LoVo (cell line): ENCODE data around the gene CLEC2D.
"Not testable (repeated sequence)": the region's sequence is repeated elsewhere in the genome, so short reads cannot be mapped to it uniquely, and the experiment has no call there.

Experiments used
- DNase-seq: peaks from one replicate; pipeline ENCODE4 v3.0.0-alpha.2; 2016; ENCODE audit warnings: low spot score

Gene CLEC2D

DNA sequence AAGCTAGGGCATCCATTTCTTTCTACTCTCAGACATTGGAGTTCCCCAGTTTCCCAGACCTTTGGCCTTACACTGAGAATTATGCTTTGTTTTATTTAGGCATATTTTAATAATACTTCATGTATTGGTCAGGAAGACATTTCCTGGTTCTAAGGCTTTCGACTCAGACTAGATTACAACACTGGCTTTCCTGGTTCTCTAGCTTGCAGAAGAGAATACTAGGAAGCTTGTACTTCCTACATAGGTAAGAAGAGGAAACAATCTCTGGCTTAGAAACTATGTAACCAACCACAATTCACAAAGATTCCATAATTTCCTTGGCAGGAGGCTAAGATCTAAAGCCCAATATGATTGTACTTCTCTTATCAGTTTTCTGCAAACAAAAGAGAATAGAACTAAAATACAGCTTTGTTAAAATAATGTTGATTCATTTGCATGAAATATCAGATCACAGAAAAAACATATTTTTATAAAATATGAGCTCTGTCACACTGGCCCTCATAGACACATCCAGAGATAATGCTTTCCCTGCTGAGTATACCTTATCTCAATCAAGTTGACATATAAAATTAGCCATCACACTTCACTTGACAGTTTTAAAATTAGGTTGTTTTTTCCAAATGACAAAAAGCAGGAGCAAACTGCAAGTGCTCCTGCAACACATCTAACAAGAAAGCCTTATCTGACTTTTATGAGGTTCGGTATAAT, 30.5 kb downstream of the CLEC2D start:
- no peak for DNase-seq

- DNase-seq: no peak
Measured at GRCh38 chr12:9700606-9700956, 31.1 kb downstream of the CLEC2D start.

- no peak for DNase-seq
Measured at GRCh38 chr12:9701380-9702154, 32.1 kb downstream of the CLEC2D start.

DNA sequence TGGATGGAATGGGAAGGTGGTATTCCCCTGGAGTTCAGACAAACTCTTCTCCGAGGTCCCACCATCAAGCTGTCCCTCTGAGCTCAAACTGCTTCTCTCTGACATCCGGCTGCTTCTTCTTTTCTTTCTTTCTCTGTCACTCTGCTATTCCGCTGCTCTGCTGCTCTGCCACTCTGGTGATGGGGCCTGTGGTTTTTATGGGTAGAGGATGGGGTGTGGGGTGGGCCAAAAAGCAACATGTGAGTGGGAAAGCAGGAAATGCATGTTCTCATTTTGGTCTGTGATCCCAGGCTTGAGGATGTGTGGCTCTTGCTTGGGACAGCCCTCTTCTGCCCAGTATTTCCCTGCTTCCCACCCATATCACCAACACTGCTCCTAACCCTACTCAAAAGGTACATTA, 32.7 kb downstream of the CLEC2D start:
- no peak for DNase-seq

DNA sequence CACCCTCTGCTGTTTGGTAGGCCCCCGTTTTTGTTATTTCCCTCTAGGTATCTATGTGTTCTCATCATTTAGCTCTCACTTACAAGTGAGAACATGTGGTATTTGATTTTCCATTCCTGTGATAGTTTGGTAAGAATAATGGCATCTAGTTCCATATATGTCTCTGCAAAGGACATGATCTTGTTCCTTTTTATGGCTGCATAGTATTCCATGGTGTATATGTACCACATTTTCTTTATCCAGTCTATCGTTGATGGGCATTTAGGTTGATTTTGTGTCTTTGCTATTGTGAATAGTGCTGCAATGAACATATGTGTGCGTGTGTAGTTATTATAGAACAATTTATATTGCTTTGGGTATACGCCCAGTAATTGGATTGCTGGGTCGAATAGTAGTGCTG, 35.0 kb downstream of the CLEC2D start:
- DNase-seq: not testable (repeated sequence)

DNA sequence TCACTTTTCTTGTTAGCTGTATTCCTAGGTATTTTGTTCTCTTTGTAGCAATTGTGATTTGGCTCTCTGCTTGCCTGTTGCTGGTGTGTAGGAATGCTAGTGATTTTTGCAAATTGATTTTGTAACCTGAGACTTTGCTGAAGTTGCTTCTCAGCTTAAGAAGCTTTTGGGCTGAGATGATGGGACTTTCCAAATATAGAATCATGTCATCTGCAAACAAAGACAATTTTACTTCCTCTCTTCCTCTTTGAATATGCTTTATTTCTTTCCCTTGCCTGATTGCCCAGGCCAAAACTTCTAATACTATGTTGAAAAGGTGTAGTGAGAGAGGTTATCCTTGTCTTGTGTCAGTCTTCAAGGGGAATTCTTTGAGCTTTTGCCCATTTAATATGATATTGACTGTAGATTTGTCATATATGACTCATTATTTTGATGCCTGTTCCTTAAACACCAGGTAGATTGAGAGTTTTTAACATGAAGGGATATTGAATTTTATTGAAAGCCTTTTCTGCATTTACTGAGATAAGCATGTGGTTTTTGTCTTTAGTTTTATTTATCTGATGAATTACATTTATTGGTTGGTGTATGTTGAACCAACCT, 36.7 kb downstream of the CLEC2D start:
- DNase-seq: no peak

GRCh38 chr12:9707356-9707755, 37.8 kb downstream of the CLEC2D start:
- no peak for DNase-seq

DNA sequence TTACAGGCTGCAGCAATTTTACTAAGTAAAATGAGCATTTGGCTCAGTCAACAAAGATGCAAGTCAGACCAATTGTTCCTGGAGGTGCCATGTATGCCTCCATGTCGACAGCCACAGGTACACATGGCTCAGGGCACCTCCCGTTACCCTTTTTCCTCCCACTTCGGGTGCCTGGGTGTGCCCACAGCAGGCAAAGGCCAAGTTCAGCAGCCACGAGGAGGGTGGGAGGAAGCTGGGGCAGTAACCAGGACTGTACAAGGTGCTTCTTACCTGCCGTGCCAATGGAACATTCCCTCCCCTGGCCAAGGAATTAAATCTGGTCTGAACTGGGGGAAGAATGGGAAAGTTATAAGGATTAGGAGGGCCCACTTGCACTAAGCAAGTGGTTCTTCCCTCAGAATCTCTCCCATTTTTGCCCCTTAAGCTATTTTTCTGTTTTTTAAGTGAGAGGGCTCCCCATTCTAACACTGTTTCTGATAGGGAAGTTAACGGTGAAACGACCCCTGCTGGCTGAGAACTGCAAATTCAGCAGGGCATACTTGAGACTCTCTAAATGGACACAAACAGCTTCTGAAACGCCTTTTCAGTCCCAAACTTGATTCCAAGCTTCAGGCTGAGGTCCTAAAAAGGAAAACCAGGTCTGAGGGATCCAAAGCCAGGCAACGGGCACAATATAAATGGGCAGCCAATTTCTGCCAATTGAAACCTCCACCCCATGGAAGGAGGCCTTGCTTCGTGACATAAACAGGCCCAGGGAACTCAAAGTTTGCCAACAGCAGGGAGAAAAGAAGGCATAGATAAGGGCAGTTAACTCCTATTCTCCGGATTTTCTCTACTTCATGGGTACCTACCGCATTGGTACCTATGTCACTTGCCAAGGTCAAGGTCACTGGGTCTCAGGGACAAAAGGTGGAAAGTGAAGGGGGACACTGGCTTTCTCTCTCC, 38.6 kb downstream of the CLEC2D start:
- DNase-seq: peak; percentile 57

GRCh38 chr12:9708853-9709252, 39.3 kb downstream of the CLEC2D start:
- no peak for DNase-seq

DNA sequence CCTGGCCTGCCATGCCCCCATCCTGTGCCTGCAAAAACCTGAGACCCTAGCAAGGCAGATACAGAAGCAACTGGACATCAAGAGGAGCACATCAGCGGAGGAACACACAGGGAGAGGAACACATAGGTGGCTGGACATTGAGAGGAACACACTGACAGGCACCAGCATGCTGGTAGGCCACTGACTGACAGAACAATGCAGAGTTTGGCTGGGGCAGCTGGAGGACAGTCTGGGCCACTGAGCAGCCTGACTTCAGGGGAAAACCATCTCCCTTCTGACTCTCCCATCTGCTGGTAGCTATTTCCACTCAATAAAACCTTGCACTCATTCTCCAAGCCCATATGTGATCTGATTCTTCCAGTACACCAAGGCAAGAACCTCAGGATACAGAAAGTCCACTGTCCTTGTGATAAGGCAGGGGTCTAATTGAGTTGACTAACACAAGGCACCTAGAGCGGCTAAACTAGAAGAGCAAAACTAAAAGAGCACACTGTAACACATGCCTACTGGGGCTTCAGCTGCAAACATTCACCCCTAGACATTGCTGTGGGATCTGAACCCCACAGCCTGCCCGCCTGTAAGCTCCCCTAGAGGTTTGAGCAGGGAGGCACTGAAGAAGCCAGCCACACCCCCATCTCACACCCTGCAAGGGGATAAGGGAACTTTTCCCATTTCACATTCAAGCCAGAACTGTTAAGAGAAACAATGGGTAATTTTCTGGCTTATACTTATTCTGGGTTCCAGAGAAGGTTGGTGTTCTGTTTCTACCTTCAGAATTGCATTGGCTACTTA, 41.3 kb downstream of the CLEC2D start:
- DNase-seq: no peak

- DNase-seq: no peak
Measured at GRCh38 chr12:9711664-9712063, 42.2 kb downstream of the CLEC2D start.

DNA sequence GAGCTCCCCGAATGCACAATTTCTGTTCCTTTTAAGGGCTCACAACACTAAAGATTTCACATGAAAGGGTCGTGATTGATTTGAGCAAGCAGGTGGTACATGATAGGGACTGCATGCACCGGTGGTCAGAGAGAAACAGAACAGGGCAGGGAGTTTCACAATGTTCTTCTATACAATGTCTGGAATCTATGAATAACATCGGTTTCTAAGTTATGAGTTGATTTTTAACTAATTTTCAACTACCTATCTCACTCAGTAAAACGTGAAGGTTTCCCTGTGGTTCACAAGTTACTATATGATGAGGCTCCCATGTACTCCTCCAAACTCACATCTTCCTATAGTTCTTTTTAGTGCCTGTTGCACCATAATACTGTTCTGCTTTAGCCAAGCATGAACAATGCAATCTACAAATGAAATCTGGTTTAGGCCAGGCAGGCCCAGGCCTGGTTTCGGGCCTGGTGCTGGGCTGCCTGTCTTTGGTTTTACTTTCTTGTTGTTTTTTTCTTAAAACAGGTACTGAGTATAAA, 43.6 kb downstream of the CLEC2D start:
- not testable (repeated sequence) for DNase-seq

GRCh38 chr12:9717070-9717925, 47.8 kb downstream of the CLEC2D start:
- no peak for DNase-seq

DNA sequence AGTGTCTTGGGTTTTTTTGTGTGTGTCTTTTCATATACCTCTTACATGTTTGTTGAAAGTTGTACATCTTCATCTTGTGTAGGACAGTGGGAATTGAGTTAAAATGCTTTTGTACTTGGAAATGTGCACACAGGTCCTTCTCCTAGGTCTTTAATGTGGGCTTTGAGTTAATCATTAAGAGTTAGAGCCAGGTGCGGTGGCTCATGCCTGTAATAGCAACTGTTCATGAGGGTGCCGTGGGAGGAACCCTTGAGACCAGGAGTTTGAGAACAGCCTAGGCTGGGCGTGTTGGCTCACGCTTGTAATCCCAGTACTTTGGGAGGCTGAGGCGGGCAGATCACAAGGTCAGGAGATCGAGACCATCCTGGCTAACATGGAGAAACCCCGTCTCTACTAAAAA, 49.5 kb downstream of the CLEC2D start:
- DNase-seq: no peak

DNA sequence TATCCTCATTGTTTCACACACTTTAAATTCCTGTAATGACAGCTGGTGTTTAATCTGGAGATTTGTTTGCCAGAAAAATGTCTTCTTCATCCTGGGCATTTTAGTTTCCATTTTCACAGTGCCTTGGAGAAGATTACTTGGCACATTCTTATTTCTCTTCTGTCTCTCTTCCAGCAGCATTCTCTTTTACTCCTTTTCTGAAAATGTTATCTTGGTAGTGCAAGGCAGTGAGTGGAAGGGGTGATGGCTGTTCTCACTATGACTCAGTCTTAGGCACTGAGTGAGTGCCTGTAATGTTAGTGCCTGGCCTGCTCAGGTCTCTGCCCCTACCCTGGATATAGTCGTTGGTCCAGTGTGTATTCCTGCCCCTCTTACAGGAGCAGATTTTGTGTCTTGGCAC, 50.3 kb downstream of the CLEC2D start:
- DNase-seq: no peak

GRCh38 chr12:9721394-9722092, 52.0 kb downstream of the CLEC2D start:
- peak; percentile 35 for DNase-seq

- no peak for DNase-seq
Measured at GRCh38 chr12:9724023-9724422, 54.5 kb downstream of the CLEC2D start.

DNA sequence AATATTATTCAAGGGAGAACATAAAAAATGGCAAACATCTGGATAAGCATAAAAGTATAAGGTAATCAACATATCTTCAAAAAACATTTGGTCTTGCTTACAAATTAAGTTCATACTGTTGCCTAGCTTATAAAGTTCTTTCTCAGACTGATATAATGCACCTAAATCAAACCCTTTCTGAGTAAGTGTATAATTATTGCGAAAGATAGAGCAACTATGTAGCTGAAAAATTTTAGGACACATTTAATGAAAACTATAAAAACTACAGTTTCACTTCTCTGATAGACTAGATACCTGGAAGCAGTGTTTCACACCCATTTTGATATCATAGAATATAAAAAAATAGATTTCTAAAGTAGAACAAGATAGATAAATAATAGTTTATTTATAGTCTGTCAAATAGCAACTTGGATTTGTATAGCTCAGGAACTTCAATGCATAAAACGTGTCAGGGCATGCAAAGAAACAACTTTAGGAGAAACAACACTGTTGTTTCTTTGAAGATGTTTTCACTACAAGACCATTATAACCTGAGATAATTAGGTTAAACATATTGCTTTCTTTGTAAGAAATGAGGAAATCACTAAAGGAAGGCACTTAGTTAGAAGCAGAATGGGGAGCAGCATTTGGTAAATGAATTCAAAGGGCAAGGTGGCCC, 55.8 kb downstream of the CLEC2D start:
- DNase-seq: no peak

- DNase-seq: no peak
Measured at GRCh38 chr12:9727813-9728212, 58.3 kb downstream of the CLEC2D start.
